Muscle of leg (tissue), 11 donors: ENCODE data around the gene TMEM145. TPM values are rescaled to one million over a fixed set of nuclear protein-coding genes. Genes with fewer than 3 reads are reported as not detected.
A peak's percentile ranks its signal among the peaks of the same experiment; 100 is the strongest.

Source experiments
- DNase-seq: peaks from one replicate; pipeline ENCODE4 v3.0.0; 2013
- H3K27ac ChIP-seq: one replicate; pipeline ENCODE4 v1.5.1; 2013; ENCODE audit warnings: mild to moderate bottlenecking, low read length, control low read depth
- H3K27me3 ChIP-seq: one replicate; pipeline ENCODE4 v1.6.1; 2013; ENCODE audit warnings: low read length; ENCODE audit not compliant: control insufficient read depth, insufficient read depth
- H3K36me3 ChIP-seq: one replicate; pipeline ENCODE4 v1.6.1; 2013; ENCODE audit warnings: low read length; ENCODE audit not compliant: control insufficient read depth, insufficient read depth
- H3K4me1 ChIP-seq: one replicate; pipeline ENCODE4 v1.6.1; 2013; ENCODE audit warnings: low read length; ENCODE audit not compliant: control insufficient read depth, insufficient read depth
- H3K4me3 ChIP-seq: one replicate; pipeline ENCODE4 v1.5.1; 2013; ENCODE audit warnings: low read length, control low read depth
- H3K9me3 ChIP-seq: replicated peaks from 2 replicates; pipeline ENCODE4 v1.6.1; 2013; ENCODE audit warnings: low read depth, low read length; ENCODE audit not compliant: control insufficient read depth
- WGBS: methylation state at CpG from one replicate; pipeline ENCODE4 v1.1.5; 2013; ENCODE audit warnings: missing lambda C conversion rate; ENCODE audit not compliant: insufficient coverage; 5-methylcytosine and 5-hydroxymethylcytosine counted together
- polyA plus RNA-seq, 8 donors: library from polyadenylated mRNA; unstranded; fragments of 120-200 nt; gene quantifications; one replicate each; pipeline versions ENCODE4 v1.2.1 to v1.2.3, GENCODE V29; 2013; ENCODE audit warnings: inconsistent platforms in 1 of 8, low replicate concordance in 1 of 8; ENCODE audit not compliant: insufficient read length in 8 of 8, insufficient read depth in 1 of 8
- total RNA-seq: library from RNA; stranded (reverse); fragments of 120-200 nt; gene quantifications from one replicate; pipeline ENCODE4 v1.2.4, GENCODE V29; 2013

The TMEM145 gene
- total and polyA plus RNA-seq, 9 donors: 0.04 to 0.56 (median 0.32) TPM

DNA sequence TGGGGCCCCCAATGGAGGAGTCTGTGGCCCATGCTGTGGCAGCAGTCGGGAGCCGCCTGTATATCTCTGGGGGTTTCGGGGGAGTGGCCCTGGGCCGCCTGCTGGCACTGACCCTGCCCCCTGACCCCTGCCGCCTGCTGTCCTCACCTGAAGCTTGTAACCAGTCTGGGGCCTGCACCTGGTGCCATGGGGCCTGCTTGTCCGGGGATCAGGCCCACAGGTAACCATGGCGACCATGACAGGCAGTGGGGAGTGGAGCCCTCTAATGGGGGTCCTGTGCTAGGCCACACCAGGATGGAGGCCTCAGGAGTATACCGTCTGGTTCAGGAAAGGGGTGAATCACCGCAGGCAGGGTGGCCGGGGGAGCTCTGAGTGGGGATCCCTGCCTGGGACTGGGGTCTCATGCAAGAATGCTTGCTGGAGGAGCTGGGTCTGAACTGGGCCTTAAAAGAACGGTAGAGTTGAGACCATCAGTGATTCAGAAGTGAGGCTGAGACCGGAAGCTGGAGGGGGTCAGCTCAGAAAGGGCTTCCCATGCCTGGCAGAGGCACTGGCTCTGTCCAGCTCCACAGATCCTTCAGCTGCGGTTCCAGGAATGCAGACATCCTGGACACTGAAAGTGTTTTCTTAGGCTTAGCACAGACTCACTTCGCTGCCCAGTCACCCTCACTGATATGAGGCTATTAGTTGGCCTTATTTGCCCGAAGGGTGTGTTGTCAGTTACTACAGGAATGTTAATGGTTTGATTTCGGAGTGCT, 47.9 kb downstream of the TMEM145 start:
- Histone ChIP-seq H3K9me3 (peaks cover 5% of the 10 kb centered on the region), H3K27me3 (no peaks in the 10 kb centered on the region), H3K4me1 (peaks cover 5% of the 10 kb centered on the region), H3K27ac (no peak overlapping the region), H3K4me3 (no peak overlapping the region), H3K36me3 (peaks cover 72% of the 10 kb centered on the region)
- DNase-seq: no peak
- 73% methylated on average over 14 of the region's 16 CpGs for WGBS

DNA sequence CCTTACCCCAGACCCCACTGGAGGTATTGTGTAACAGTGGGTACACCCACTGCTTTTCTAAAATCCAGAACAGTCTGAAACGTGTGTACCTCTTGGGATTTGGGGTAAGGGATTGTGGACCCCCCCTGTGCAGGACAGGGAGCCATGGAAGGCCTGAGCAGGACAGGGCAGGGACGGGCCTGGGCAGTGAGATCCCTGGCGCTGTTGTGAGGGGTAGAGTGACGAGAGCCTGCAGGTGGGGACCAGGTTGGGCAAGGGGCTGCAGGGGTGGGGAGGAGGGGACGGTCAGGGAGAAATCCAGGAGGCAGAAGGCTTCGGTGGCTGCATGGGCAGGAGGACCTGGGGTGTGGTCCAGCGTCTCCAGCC, 48.4 kb downstream of the TMEM145 start:
- Histone ChIP-seq H3K27ac (no peak overlapping the region), H3K4me3 (no peak overlapping the region), H3K9me3 (peaks cover 5% of the 10 kb centered on the region), H3K27me3 (no peaks in the 10 kb centered on the region), H3K36me3 (peaks cover 66% of the 10 kb centered on the region), H3K4me1 (peaks cover 5% of the 10 kb centered on the region)
- no peak for DNase-seq
- WGBS: 92% methylated on average over 6 of the region's 7 CpGs

DNA sequence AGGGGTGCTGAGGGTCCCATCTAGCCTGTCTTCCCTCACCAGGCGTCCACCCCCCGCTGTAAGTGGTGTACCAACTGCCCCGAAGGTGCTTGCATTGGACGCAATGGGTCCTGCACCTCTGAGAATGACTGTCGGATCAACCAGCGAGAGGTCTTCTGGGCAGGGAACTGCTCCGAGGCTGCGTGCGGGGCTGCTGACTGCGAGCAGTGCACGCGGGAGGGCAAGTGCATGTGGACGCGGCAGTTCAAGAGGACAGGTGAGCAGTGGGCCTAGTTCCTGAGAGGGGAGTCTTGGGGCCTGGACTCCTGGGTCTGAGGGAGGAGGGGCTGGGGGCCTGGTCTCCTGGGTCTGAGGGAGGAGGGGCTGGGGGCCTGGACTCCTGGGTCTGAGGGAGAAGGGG, 49.2 kb downstream of the TMEM145 start:
- no peaks in the 10 kb centered on the region for H3K27me3 ChIP-seq
- H3K36me3 ChIP-seq: peaks cover 58% of the 10 kb centered on the region
- H3K27ac ChIP-seq: no peak overlapping the region
- H3K4me3 ChIP-seq: no peak overlapping the region
- H3K9me3 ChIP-seq: peaks cover 5% of the 10 kb centered on the region
- DNase-seq: no peak
- H3K4me1 ChIP-seq: peaks cover 9% of the 10 kb centered on the region
- 93% methylated on average over 14 of the region's 14 CpGs for WGBS

DNA sequence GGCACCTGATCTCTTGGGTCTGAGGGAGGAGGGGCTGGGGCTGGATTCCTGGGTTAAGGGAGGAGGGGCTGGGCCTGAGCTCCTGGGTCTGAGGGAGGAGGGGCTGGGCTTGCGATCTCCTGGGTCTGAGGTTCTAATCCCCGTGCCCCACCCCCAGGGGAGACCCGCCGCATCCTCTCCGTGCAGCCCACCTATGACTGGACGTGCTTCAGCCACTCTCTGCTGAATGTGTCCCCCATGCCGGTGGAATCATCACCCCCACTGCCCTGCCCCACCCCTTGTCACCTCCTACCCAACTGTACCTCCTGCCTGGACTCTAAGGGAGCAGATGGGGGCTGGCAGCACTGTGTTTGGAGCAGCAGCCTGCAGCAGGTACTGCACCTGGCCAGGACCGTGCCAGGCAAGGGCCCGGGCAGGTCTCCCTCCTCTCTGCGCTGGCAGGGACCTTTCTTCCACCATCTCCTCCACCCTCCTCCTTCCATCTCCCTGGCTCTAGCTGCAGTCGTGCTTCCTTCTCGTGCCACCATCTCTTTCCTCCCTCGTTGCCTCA, 49.9 kb downstream of the TMEM145 start:
- WGBS: 92% methylated on average over 9 of the region's 13 CpGs
- no peak overlapping the region for H3K27ac ChIP-seq
- peaks cover 52% of the 10 kb centered on the region for H3K36me3 ChIP-seq

DNA sequence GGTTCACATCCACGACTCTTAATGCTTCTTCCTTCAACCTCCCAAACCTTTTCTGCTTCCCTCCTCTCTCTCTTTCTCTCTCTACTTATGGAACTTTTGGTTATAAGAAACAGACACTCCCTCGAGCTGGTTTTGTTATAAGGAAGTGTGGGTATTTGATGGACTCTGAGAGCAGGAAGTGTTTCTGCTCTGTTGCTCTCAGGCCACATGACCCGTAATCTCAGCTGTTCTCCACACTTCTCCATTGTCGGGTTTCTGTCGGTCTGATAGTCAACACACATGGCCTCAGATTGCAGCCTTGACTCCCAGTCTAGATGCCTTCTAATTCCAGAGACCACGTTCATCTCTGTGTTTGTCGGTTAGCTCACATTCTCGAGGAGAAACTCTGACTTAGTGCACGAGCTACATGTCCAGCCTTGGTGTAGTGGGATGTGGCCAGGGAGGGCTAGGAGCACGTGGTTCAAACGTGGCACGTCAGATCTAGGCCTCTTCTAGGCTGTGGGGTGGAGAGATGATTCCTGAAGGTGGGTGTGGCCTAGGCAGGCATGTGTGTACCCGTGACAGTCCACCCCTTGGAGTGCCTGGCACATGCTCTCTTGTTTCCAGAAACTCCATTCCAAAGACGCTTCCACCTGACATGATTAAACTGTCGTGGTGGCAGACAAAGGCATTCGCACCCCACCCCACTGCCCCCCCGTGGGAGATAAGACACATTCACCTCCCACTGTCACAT, 50.7 kb downstream of the TMEM145 start:
- Histone ChIP-seq H3K9me3 (peaks cover 5% of the 10 kb centered on the region), H3K27ac (no peak overlapping the region), H3K4me3 (no peak overlapping the region), H3K27me3 (no peaks in the 10 kb centered on the region), H3K4me1 (peaks cover 9% of the 10 kb centered on the region), H3K36me3 (peaks cover 50% of the 10 kb centered on the region)
- 87% methylated on average over 14 of the region's 17 CpGs for WGBS
- peak; percentile 51 for DNase-seq

More for the DNA sequence above, 49.9 kb downstream of the TMEM145 start:
- Histone ChIP-seq H3K9me3 (peaks cover 5% of the 10 kb centered on the region), H3K27me3 (no peaks in the 10 kb centered on the region), H3K4me3 (no peak overlapping the region), H3K4me1 (peaks cover 9% of the 10 kb centered on the region)
- DNase-seq: no peak

DNA sequence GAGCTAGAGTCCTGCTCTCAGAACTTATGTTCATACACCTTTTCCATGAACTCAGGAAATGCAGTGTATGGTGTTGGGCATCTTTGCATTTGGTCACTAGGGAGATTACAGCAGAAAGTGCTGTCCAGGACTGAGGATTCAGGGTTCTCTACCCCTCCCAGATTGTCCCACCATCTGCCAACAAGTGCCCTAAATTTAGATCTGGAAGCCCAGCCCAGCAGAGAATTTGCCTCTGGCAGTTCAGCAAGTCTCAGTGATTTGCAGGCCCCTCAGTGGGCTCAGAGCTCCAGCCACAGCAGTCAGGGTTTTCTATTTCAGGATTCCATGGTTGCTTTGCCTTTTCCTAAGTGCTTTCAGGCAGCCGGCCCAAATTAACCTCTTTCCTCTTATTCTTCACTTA, 53.6 kb downstream of the TMEM145 start:
- Histone ChIP-seq H3K36me3 (peaks cover 47% of the 10 kb centered on the region), H3K4me1 (peaks cover 15% of the 10 kb centered on the region), H3K4me3 (no peak overlapping the region), H3K27me3 (no peaks in the 10 kb centered on the region), H3K9me3 (peaks cover 5% of the 10 kb centered on the region), H3K27ac (no peak overlapping the region)
- WGBS: no CpG with 5 or more reads among the region's 1 CpG
- no peak for DNase-seq

DNA sequence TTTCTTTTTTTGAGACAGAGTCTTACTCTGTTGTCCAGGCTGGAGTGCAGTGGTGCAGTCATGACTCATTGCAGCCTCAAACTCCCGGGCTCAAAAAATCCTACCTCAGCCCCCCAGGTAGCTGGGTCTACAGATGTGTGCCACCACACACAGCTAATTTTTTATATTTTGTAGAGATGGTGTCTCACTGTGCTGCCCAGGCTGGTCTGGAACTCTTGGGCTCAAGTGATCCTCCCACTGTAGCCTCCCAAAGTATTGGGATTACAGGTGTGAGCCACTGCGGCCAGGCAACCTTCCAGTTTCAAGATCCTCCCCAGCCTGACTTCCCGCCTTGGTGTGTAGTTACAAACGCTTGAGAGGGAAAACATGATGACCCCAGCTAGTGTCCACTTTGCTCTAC, 54.8 kb downstream of the TMEM145 start:
- H3K4me3 ChIP-seq: no peak overlapping the region
- no CpG with 5 or more reads among the region's 4 CpGs for WGBS
- H3K27ac ChIP-seq: no peak overlapping the region
- H3K36me3 ChIP-seq: peaks cover 45% of the 10 kb centered on the region
- H3K27me3 ChIP-seq: no peaks in the 10 kb centered on the region
- H3K4me1 ChIP-seq: peaks cover 15% of the 10 kb centered on the region
- H3K9me3 ChIP-seq: peaks cover 5% of the 10 kb centered on the region
- no peak for DNase-seq

DNA sequence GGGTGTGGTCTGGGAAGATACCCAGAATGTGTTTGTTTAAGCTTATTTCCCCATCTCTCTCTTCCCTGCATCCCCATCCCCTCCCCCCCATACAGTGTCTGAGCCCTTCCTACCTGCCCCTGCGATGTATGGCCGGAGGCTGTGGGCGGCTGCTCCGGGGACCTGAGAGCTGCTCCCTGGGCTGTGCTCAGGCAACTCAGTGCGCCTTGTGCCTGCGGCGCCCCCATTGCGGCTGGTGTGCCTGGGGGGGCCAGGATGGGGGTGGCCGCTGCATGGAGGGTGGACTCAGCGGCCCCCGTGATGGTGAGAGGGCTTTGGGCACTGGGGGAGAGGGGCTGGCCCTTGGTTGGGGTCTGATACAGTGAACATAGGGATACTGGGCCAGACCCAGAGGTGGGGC, 55.3 kb downstream of the TMEM145 start:
- H3K4me1 ChIP-seq: peaks cover 15% of the 10 kb centered on the region
- no peak for DNase-seq
- H3K36me3 ChIP-seq: peaks cover 41% of the 10 kb centered on the region
- H3K9me3 ChIP-seq: peaks cover 5% of the 10 kb centered on the region
- WGBS: 95% methylated on average over 10 of the region's 11 CpGs
- H3K27ac ChIP-seq: no peak overlapping the region
- no peaks in the 10 kb centered on the region for H3K27me3 ChIP-seq
- no peak overlapping the region for H3K4me3 ChIP-seq

DNA sequence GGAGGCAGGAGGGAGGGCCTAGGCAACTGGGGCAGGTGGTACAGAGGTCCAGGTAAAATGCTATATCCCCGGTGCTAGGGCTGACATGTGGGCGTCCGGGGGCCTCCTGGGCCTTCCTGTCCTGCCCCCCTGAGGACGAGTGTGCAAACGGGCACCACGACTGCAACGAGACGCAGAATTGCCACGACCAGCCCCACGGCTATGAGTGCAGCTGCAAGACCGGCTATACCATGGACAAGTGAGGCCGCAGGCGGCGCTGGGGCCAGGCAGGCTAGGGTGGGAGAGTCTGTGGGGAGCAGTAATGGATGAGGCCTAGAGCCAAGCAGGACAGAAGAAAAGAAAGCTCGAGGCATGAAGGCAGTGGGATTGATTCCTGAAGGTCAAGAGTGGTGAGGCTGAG, 55.7 kb downstream of the TMEM145 start:
- WGBS: 89% methylated on average over 15 of the region's 15 CpGs
- Histone ChIP-seq H3K27me3 (no peaks in the 10 kb centered on the region), H3K4me3 (no peak overlapping the region), H3K4me1 (peaks cover 15% of the 10 kb centered on the region), H3K9me3 (peaks cover 4% of the 10 kb centered on the region), H3K36me3 (peaks cover 38% of the 10 kb centered on the region), H3K27ac (no peak overlapping the region)
- no peak for DNase-seq

DNA sequence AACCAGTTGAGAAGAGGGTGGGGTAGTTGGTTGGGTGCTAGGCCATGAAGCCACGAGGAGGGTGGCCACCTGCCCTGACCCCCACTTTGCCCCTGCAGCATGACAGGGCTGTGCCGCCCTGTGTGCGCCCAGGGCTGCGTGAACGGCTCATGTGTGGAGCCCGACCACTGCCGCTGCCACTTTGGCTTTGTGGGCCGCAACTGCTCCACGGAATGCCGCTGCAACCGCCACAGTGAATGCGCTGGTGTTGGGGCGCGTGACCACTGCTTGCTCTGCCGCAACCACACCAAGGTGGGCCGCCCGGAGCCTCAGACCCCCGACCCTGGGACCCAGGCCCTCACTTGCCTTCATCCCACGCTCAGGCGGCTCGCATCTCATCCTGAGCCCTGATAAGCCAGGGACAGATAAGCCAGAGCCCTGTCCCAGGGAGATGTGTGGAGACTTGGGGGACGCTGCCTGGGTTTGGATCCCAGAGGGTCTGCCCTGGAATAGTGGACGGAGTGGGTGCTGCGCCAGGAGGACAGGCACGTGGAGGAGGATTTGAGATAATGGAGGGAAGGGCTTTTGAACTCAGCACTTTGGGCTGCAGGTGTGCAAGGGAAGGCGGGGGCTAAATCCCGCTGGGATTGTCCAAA, 56.4 kb downstream of the TMEM145 start:
- H3K4me3 ChIP-seq: no peak overlapping the region
- H3K27me3 ChIP-seq: no peaks in the 10 kb centered on the region
- no peaks in the 10 kb centered on the region for H3K9me3 ChIP-seq
- H3K27ac ChIP-seq: no peak overlapping the region
- H3K36me3 ChIP-seq: peaks cover 34% of the 10 kb centered on the region
- 92% methylated on average over 27 of the region's 27 CpGs for WGBS
- H3K4me1 ChIP-seq: peaks cover 11% of the 10 kb centered on the region
- no peak for DNase-seq
